Activated CD4-positive, alpha-beta T cell treated with anti-CD3 and anti-CD28 coated beads, Interleukin-2, amount 50 U/mL, for 1 hour (primary cell): ENCODE measurements around the gene RNASEL.
"Not testable (repeated sequence)": the region's sequence is repeated elsewhere in the genome, so short reads cannot be mapped to it uniquely, and the experiment has no call there.

Experiments
- DNase-seq: peaks from one replicate; pipeline ENCODE4 v3.0.0-alpha.2; 2020

RNASEL gene

GRCh38 chr1:182588500-182589396 lies at the start of gene RNASEL:
TSS of gene RNASEL (minus strand) at chr1:182589256. CDS start at chr1:182586806, 2,450 bp downstream.
- DNase-seq = peak; percentile 57

GRCh38 chr1:182637769-182638168 lies 48.7 kb upstream of the RNASEL start:
- DNase-seq = no peak

GRCh38 chr1:182635871-182636270 lies 46.8 kb upstream of the RNASEL start:
- DNase-seq = no peak

- no peak for DNase-seq
Observed at GRCh38 chr1:182634306-182635072, 45.4 kb upstream of the RNASEL start.

- DNase-seq = no peak
Observed at GRCh38 chr1:182633657-182634281, 44.7 kb upstream of the RNASEL start.

- DNase-seq = no peak
Observed at GRCh38 chr1:182633031-182633430, 44.0 kb upstream of the RNASEL start.

- DNase-seq = not testable (repeated sequence)
Observed at GRCh38 chr1:182632441-182632857, 43.4 kb upstream of the RNASEL start.

- DNase-seq = no peak
Observed at GRCh38 chr1:182631954-182632353, 42.9 kb upstream of the RNASEL start.

GRCh38 chr1:182631053-182631677 lies 42.1 kb upstream of the RNASEL start:
- no peak for DNase-seq

GRCh38 chr1:182630586-182630985 lies 41.5 kb upstream of the RNASEL start:
- DNase-seq = no peak

GRCh38 chr1:182629499-182630096 lies 40.5 kb upstream of the RNASEL start:
- peak; percentile 38 for DNase-seq

- DNase-seq = no peak
Observed at GRCh38 chr1:182629080-182629479, 40.0 kb upstream of the RNASEL start.

GRCh38 chr1:182628657-182629056 lies 39.6 kb upstream of the RNASEL start:
- no peak for DNase-seq

- DNase-seq = no peak
Observed at GRCh38 chr1:182627622-182628021, 38.6 kb upstream of the RNASEL start.

GRCh38 chr1:182626527-182626926 lies 37.5 kb upstream of the RNASEL start:
- DNase-seq = no peak

GRCh38 chr1:182625719-182626504 lies 36.9 kb upstream of the RNASEL start:
- DNase-seq = no peak

- no peak for DNase-seq
Observed at GRCh38 chr1:182625024-182625423, 36.0 kb upstream of the RNASEL start.

- DNase-seq = no peak
Observed at GRCh38 chr1:182624577-182624976, 35.5 kb upstream of the RNASEL start.

- DNase-seq = no peak
Observed at GRCh38 chr1:182622901-182623528, 34.0 kb upstream of the RNASEL start.

GRCh38 chr1:182621906-182622305 lies 32.9 kb upstream of the RNASEL start:
- no peak for DNase-seq

GRCh38 chr1:182620924-182621585 lies 32.0 kb upstream of the RNASEL start:
- no peak for DNase-seq
